Measurements from ENCODE around the gene VSIG10L. TPM values are rescaled to one million over a fixed set of nuclear protein-coding genes. Genes with fewer than 3 reads are reported as not detected.

VSIG10L gene
- total RNA-seq (2022; extraction: Qiagen RNA extraction) = 6.8 to 12.2 TPM (median 10.4 TPM) in 5 replicates

GRCh38 chr19:51341976-51342580 lies at the start of gene VSIG10L:
TSS of gene VSIG10L (minus strand) at chr19:51342139. CDS start at chr19:51342124, 15 bp downstream.

GRCh38 chr19:51387924-51388389 lies 46.0 kb upstream of the VSIG10L start, which contains the start of gene LIM2:
TSS of gene LIM2 (minus strand) at chr19:51387974. CDS start at chr19:51387443, 531 bp downstream.

GRCh38 chr19:51372649-51373504 lies 30.9 kb upstream of the VSIG10L start, which contains the start of gene NKG7:
TSS of gene NKG7 (minus strand) at chr19:51372654. CDS start at chr19:51372535, 119 bp downstream.

GRCh38 chr19:51368366-51369282 lies 26.7 kb upstream of the VSIG10L start, which contains the start of gene CLDND2:
TSS of gene CLDND2 (minus strand) at chr19:51369003. CDS start at chr19:51368577, 426 bp downstream.

GRCh38 chr19:51365965-51366388 lies 24.0 kb upstream of the VSIG10L start, which contains the start of gene ETFB:
TSS of gene ETFB (minus strand) at chr19:51366388. CDS start at chr19:51366326, 62 bp downstream.

GRCh38 chr19:51311351-51312257 lies 30.3 kb downstream of the VSIG10L start, which contains the start of gene IGLON5:
TSS of gene IGLON5 (plus strand) at chr19:51311644. CDS start at chr19:51311848, 204 bp downstream.

Other genes starting within 250 kb of the VSIG10L start
- gene CTU1, start 233.7 kb downstream of the VSIG10L start, total RNA-seq (2022; extraction: Qiagen RNA extraction) = 5.0 to 16.2 TPM (median 14.7 TPM) in 5 replicates
- gene SIGLEC9, start 217.2 kb downstream of the VSIG10L start, total RNA-seq (2022; extraction: Qiagen RNA extraction) = not detected in 5 replicates
- gene SIGLEC7, start 199.8 kb downstream of the VSIG10L start, total RNA-seq (2022; extraction: Qiagen RNA extraction) = not detected in 5 replicates
- 0.44 TPM in 1 of 5 replicates, not detected in the others for gene CD33, start 117.1 kb downstream of the VSIG10L start, total RNA-seq (2022; extraction: Qiagen RNA extraction)
- not detected in 5 replicates for gene SIGLECL1, start 91.1 kb downstream of the VSIG10L start, total RNA-seq (2022; extraction: Qiagen RNA extraction)
- 0.02 to 0.05 TPM (median 0.03 TPM) in 4 of 5 replicates, not detected in the other for gene IGLON5, start 30.5 kb downstream of the VSIG10L start, total RNA-seq (2022; extraction: Qiagen RNA extraction)
- gene ETFB, start 24.2 kb upstream of the VSIG10L start, total RNA-seq (2022; extraction: Qiagen RNA extraction) = 221 to 254 TPM (median 236 TPM) in 5 replicates
- 6.1 to 12.5 TPM (median 10.5 TPM) in 5 replicates for gene CLDND2, start 26.9 kb upstream of the VSIG10L start, total RNA-seq (2022; extraction: Qiagen RNA extraction)
- gene NKG7, start 30.5 kb upstream of the VSIG10L start, total RNA-seq (2022; extraction: Qiagen RNA extraction) = not detected in 5 replicates
- gene LIM2, start 45.8 kb upstream of the VSIG10L start, total RNA-seq (2022; extraction: Qiagen RNA extraction) = not detected in 5 replicates
- gene C19orf84, start 48.5 kb upstream of the VSIG10L start, total RNA-seq (2022; extraction: Qiagen RNA extraction) = not detected in 5 replicates
- gene SIGLEC10, start 75.5 kb upstream of the VSIG10L start, total RNA-seq (2022; extraction: Qiagen RNA extraction) = 0.05 TPM in 1 of 5 replicates, not detected in the others
- not detected in 5 replicates for gene SIGLEC8, start 116.3 kb upstream of the VSIG10L start, total RNA-seq (2022; extraction: Qiagen RNA extraction)
- gene CEACAM18, start 136.4 kb upstream of the VSIG10L start, total RNA-seq (2022; extraction: Qiagen RNA extraction) = not detected in 5 replicates
- gene SIGLEC12, start 159.7 kb upstream of the VSIG10L start, total RNA-seq (2022; extraction: Qiagen RNA extraction) = not detected in 5 replicates
- not detected in 5 replicates for gene SIGLEC6, start 189.5 kb upstream of the VSIG10L start, total RNA-seq (2022; extraction: Qiagen RNA extraction)
- 2.8 to 5.3 TPM (median 4.4 TPM) in 5 replicates for gene ZNF175, start 229.1 kb upstream of the VSIG10L start, total RNA-seq (2022; extraction: Qiagen RNA extraction)